Stimulated activated naive CD8-positive, alpha-beta T cell treated with anti-CD3 and anti-CD28 coated beads, Interleukin-15, amount 100 ng/mL, for 72 hours (primary cell): ENCODE measurements around the gene ANKFY1.

Source experiments
- ATAC-seq: fragments of 150-1000 bp; cut with Tn5 transposase; 2 replicates; pipeline ENCODE4 v1.10.0; 2021; ENCODE audit warnings: mild to moderate bottlenecking, moderate library complexity
- DNase-seq, 2 donors: peaks; one replicate each; pipeline ENCODE4 v3.0.0; 2021 to 2022
- H3K27ac Mint-ChIP-seq, 2 donors: one replicate each; pipeline ENCODE4 v1.8.0; 2022; ENCODE audit warnings: mild to moderate bottlenecking in 2 of 2, mixed read lengths in 2 of 2, moderate library complexity in 2 of 2
- H3K27me3 Mint-ChIP-seq: one replicate; pipeline ENCODE4 v1.8.0; 2022; ENCODE audit warnings: mixed read lengths
- H3K4me1 Mint-ChIP-seq: one replicate; pipeline ENCODE4 v1.8.0; 2022; ENCODE audit warnings: mild to moderate bottlenecking, mixed read lengths
- H3K4me3 Mint-ChIP-seq, 2 donors: one replicate each; pipeline ENCODE4 v1.8.0; 2022; ENCODE audit warnings: mild to moderate bottlenecking in 2 of 2, mixed read lengths in 2 of 2, moderate library complexity in 1 of 2
- H3K9me3 Mint-ChIP-seq, 2 donors: one replicate each; pipeline ENCODE4 v1.8.0; 2022; ENCODE audit warnings: mixed read lengths in 2 of 2

The ANKFY1 gene

DNA sequence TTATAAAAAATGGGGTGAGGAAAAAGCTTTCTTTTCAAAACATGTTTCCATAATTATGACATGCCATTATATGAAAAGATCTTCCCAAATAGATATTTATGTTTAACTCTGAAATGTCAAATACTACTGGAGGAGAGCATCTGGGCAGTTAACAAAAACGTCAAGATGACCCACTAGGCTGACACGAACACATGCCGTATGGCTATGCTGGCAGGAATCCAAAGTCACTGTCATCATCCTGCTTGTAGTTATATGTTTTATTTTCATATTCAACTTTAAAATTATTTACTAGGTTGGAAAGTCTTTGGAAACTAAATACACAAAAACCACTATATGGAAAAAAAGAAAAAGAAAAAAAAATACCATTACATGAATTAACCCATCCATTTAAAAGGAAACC is 27.3 kb downstream of the ANKFY1 start:
- Mint-ChIP-seq H3K27ac (no peak overlapping the region), H3K4me3 (no peak overlapping the region), H3K4me1 (peaks cover 20% of the 10 kb centered on the region), H3K27me3 (no peaks in the 10 kb centered on the region), H3K9me3 (no peaks in the 10 kb centered on the region)
- DNase-seq (no peak), ATAC-seq (no peak)

DNA sequence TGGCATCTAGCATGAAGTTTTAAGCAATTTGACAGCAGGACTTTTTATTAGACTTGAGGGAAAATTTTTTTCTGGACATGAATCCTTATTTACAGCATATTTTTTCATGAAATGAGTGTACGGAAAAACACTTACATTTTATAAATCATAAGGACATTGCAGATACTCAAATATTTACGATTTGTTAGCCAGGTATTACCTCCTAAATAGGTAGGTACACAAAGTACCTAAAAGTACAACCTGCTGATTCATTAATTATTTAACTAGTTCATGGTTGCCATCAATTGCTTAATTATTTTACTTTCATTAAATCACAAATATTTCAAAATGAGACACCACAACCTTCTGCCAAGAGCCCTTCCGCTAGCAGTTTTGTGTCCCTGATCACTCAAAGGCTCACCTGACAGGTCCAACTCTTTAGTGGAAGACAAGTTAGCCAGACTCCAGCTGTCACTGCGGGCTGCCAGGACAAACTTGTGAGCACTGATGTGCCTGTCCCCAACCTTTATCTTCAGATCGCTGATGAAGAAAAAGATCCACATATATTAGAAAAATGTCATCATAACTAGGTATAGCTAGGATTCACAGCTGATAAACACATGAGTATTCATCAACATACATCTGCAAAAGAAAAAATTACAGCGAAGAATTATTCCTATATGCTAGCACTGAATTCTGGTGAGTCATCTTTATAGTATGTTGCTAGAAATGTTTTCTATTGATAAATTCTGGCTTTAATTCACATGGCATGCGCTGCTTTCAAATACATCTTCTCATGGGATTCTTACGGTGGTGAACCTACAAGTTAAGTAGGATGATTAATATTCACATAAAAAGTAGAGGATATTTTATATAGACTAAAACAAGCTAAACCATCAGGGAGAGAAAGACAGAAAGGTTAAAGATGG is 28.2 kb downstream of the ANKFY1 start:
- Mint-ChIP-seq H3K4me3 (no peak overlapping the region), H3K27me3 (no peaks in the 10 kb centered on the region), H3K27ac (no peak overlapping the region), H3K4me1 (peaks cover 20% of the 10 kb centered on the region), H3K9me3 (no peaks in the 10 kb centered on the region)
- ATAC-seq (no peak), DNase-seq (no peak)

DNA sequence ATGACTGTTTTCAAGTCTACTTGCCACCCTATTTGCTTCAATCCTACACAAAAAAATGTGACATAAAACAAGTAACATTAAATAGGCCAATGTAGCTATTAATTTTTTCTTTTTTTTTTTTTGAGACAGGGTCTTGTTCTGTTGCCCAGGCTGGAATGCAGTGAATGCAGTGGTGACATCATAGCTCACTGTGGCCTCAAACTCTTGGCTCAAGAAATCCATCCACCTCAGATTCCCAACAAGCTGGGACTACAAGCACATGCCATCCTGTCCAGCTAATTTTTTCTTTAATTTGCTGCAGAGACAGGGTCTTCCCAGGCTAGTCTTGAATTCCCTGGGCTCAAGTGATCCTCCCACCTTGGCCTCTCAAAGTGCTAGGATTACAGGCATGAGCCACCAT is 29.4 kb downstream of the ANKFY1 start:
- H3K4me1 Mint-ChIP-seq = peaks cover 20% of the 10 kb centered on the region
- no peak overlapping the region for H3K27ac Mint-ChIP-seq
- H3K9me3 Mint-ChIP-seq = no peaks in the 10 kb centered on the region
- H3K4me3 Mint-ChIP-seq = no peak overlapping the region
- ATAC-seq (no peak), DNase-seq (no peak)
- H3K27me3 Mint-ChIP-seq = no peaks in the 10 kb centered on the region

DNA sequence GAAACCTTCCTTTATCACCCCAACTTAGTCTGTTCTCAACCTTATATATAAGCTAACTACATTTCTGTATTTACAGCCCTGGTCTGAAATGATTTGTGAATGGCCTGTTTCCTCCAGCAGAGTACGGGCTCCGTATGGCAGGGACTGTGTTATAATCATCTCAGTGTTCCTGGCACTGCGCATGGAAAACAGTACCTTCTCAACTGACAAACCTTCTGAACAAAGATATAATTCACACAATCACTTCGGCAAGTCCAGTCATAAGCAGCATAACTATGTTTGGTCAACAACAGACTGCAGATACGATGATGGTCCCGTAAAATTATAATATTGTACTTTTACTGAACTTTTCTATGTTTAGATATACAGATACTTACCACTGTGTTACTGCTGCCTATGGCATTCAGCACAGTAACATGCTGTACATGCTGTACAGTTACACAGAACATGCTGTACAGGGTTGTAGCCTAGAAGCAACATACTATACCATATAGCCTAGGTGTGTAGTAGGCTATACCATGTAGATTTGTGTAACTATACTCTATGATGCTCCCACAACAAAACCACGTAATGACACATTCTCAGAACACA is 30.0 kb downstream of the ANKFY1 start:
- Mint-ChIP-seq H3K27me3 (no peaks in the 10 kb centered on the region), H3K9me3 (no peaks in the 10 kb centered on the region), H3K4me3 (no peak overlapping the region), H3K4me1 (peaks cover 20% of the 10 kb centered on the region), H3K27ac (no peak overlapping the region)
- no peak for ATAC-seq
- DNase-seq = no peak

DNA sequence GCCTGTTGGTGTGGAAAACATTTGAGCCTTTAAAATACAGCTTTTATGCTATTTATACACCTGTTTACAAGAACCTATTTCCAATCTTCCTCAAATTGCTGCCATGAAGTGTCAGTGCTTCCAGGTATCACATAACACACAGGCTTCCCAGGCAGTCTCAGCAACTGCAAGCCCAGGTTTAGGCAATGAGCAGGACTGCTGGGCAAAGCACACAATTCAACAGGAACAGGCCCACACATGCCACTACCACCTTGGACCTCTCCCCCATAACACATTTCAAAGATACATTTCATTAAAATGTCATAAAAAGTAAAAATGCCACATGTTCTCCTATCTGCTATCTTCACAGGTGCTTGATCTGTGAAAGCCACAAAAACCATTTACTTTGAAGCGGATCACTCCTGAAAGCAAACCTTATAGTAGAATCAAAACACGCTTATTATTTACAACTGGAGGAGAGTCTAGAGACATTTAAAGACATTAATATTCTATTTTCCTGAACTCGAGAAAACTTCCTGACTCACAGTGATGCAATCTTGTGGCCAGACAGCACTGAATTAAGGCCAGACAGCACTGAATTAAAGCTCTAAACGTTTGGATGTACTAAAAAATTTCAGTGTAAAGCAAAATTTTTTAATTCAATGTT is 31.5 kb downstream of the ANKFY1 start:
- DNase-seq (no peak), ATAC-seq (no peak)
- Mint-ChIP-seq H3K4me3 (no peak overlapping the region), H3K4me1 (peaks cover 20% of the 10 kb centered on the region), H3K27me3 (no peaks in the 10 kb centered on the region), H3K9me3 (no peaks in the 10 kb centered on the region), H3K27ac (peak overlapping the region; percentile 14 to 87)

DNA sequence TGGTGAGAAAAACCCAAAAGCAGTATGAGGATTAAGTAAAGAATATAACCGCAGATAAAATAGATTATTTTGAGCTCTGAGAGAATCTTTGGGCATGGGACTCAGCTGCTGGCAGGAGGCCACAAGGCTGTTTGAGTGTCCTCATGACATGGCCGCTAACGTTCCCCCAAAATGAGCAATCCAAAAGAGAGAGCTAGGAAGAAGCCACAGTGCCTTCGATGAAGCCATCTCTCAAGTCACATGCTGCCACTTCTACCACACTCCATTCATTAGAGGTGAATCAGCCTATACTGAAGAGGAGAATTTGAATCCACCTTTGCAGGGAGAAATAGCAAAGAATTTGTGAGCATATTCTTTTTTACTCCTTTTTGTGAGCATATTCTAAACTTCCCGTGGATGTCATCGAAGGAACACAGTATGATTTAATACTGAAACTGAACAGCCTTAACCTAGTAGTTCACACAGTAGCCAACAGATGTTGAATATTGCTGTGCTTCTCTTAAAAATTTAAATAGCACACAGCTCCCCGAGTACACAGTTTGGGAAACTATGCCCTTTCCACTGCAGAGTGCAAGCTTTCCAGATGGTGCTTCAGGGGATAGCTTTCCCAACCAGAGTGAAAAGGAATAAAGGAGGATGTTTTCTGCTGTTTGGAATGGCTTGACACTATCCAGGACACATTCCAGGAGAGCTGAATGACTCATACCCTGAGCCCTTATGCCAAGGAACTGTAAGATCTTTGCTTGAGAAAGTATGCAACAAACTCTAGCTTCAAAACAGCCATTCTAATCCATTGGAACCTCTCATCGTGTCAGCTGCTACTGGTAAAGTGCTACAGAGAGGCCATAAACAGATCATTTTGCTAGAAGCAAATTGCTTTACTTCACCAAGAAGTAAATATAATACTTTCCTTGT is 33.9 kb downstream of the ANKFY1 start:
- Mint-ChIP-seq H3K4me1 (peaks cover 20% of the 10 kb centered on the region), H3K27me3 (no peaks in the 10 kb centered on the region), H3K4me3 (no peak overlapping the region), H3K27ac (no peak overlapping the region), H3K9me3 (no peaks in the 10 kb centered on the region)
- ATAC-seq = no peak
- no peak for DNase-seq

DNA sequence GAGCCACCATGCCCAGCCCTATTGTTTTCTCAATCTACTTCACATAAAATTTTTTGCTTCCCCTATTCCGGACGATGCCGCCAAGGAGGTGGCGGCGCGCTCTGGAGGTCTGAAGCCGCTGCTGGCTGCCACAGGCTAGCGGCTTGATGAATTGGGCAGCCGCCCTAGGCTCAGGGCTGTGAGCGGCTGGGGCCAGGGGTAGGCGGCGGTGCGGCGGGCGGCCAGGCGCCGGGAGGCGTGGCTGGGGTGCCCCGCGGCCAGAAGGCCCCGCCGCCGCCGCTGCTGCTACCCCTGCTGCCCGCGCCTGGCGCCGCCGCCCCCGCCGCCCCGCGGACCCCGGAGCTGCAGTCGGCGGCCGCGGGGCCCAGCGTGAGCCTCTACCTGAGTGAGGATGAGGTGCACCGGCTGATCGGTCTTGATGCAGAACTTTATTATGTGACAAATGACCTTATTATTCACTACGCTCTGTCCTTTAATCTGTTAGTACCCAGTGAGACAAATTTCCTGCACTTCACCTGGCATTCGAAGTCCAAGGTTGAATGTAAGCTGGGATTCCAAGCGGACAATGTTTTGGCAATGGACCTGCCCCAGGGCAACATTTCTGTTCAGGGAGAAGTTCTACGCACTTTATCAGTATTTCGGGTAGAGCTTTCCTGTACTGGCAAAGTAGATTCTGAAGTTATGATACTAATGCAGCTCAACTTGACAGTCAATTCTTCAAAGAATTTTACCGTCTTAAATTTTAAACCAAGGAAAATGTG is 41.7 kb downstream of the ANKFY1 start:
- no peak overlapping the region for H3K4me3 Mint-ChIP-seq

DNA sequence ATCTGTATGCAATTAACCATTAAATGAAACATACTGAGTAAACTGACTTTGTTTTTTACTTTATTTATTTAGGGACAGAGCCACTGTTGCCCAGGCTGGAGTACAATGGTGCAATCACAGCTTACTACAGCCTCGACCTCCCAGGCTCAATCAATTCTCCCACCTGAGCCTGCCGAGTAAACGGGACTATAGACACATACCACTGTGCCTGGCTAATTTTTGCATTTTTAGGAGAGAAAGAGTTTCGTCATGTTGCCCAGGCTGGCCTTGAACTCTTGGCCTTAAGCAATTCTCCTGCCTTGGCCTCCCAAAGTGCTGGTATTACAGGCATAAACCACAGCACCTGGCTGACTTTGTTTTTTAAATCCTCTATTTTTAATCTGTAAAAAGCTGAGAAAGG is 42.6 kb downstream of the ANKFY1 start:
- Mint-ChIP-seq H3K27ac (peak overlapping the region in 1 of 2 donors; percentile 54), H3K27me3 (no peaks in the 10 kb centered on the region), H3K4me3 (no peak overlapping the region), H3K4me1 (no peaks in the 10 kb centered on the region), H3K9me3 (no peaks in the 10 kb centered on the region)
- DNase-seq (no peak), ATAC-seq (no peak)

More for the DNA sequence above, 41.7 kb downstream of the ANKFY1 start:
- H3K4me1 Mint-ChIP-seq = no peaks in the 10 kb centered on the region
- H3K27ac Mint-ChIP-seq = peak overlapping the region; percentile 19 to 52
- no peak for DNase-seq
- peak; percentile 46 for ATAC-seq
- H3K9me3 Mint-ChIP-seq = no peaks in the 10 kb centered on the region
- H3K27me3 Mint-ChIP-seq = no peaks in the 10 kb centered on the region

DNA sequence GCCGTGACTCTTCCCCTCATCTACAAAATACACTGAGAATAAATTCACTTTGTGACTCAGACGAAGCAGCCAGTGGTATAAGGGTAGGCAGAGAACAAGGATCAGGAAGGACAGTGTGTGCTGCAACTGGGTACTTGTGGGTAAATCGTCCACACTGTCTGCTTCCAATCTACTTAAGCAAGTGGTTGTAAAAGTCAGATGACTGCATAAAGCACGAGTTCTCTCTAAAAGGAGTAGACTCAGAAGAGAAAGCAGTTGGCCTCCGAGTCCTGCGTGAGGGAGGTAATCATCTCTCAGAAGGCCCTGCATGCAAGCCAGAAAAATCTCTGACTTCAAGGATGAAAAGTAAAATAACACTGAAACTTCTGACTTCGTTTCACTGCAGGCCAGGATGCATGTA is 43.1 kb downstream of the ANKFY1 start:
- DNase-seq (no peak), ATAC-seq (no peak)
- Mint-ChIP-seq H3K9me3 (no peaks in the 10 kb centered on the region), H3K27ac (peak overlapping the region in 1 of 2 donors; percentile 46), H3K4me1 (peaks cover 3% of the 10 kb centered on the region), H3K27me3 (no peaks in the 10 kb centered on the region), H3K4me3 (no peak overlapping the region)

DNA sequence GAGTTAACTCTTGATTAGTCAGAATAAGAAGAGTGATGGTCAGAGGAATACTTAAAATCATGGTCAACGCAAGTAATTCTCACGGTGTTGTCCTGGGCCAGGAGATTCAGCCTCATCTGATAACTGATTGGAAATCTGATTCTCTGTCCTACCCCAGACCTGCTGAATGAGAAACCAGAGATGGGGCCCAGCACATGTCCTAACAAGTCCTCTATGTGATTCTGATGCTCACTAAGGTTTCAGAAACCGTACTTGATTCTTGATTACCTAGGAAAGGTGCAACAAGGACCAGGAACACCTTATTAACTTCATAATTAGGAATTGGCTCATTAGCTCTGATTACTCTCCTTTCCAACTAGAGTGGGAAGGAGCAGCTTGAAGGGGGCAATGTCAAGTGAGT is 44.5 kb downstream of the ANKFY1 start:
- H3K9me3 Mint-ChIP-seq = no peaks in the 10 kb centered on the region
- peaks cover 9% of the 10 kb centered on the region for H3K4me1 Mint-ChIP-seq
- H3K27me3 Mint-ChIP-seq = no peaks in the 10 kb centered on the region
- no peak overlapping the region for H3K4me3 Mint-ChIP-seq
- DNase-seq = no peak
- ATAC-seq = no peak
- no peak overlapping the region for H3K27ac Mint-ChIP-seq

DNA sequence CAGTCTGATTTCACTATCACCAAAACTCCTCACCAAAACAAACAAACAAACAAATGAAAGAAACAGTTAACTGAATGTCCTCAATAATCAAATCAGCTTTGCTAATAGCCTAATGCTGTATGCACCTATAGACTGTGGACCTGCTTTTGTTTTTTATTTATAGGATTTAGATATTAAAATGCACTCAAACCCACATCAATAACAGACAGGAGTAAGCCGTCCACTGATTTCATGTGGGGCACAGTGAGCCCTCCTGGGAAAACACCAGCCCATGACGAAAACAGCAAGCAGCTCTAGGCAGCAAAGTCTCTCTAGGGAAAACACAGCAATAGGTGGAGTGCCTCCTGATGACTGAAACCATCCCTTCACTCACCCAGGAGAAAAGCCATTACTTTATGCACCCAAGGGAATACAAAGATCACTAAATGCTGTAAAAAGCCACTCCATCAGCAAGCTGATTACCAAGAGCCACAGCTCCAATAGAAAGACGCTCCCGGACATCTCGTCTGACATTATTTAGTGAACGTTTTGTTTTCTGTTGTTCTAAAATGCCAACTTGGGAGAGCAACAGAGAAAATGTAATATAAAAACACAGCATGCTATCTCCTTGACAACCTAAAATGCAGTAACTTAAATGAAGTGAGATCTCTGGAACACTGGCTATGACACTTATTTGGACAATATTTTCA is 47.8 kb downstream of the ANKFY1 start:
- H3K4me1 Mint-ChIP-seq = peaks cover 9% of the 10 kb centered on the region
- peak overlapping the region in 1 of 2 donors; percentile 72 for H3K27ac Mint-ChIP-seq
- H3K9me3 Mint-ChIP-seq = no peaks in the 10 kb centered on the region
- no peak for ATAC-seq
- no peak overlapping the region for H3K4me3 Mint-ChIP-seq
- no peaks in the 10 kb centered on the region for H3K27me3 Mint-ChIP-seq
- no peak for DNase-seq

DNA sequence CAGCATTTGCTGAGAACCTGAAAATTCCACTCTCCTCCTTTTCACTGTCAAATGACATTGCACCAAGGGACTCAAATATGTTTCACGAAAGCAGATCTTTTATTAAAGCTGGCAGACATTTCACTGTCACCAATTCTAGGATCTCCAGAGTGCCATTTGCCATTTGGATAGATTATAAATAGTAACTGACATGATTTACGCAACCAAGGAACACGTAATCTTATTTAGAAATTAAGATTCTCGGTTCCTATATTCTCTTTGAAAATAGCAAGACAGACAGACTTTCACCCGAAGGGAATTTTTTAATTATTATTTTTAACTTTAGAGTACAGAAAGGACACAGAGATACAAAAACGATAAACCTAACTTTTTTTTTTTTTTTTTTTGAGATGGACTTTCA is 49.6 kb downstream of the ANKFY1 start:
- H3K9me3 Mint-ChIP-seq = no peaks in the 10 kb centered on the region
- H3K4me3 Mint-ChIP-seq = no peak overlapping the region
- no peaks in the 10 kb centered on the region for H3K27me3 Mint-ChIP-seq

DNA sequence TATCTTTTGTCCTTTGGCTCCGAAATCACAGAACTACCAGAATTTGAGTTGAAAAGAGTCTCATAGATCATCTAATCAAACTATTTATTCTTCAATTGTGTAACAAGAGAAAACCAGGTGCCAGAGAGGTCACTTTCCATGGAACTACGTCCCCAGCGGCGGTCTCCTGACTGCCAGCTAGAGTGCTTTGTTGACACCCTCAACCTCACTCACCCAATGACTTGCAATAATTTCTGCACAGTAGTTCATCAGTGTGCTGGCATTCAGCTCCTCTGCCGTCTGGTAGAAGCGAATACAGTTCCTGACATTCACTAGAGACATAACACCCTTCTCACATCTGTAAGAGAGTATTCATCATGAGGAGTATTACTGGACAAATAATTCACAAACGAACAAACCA is 54.2 kb downstream of the ANKFY1 start:
- DNase-seq (no peak), ATAC-seq (no peak)
- H3K27me3 Mint-ChIP-seq = no peaks in the 10 kb centered on the region
- H3K4me1 Mint-ChIP-seq = peaks cover 20% of the 10 kb centered on the region
- no peak overlapping the region for H3K4me3 Mint-ChIP-seq
- H3K27ac Mint-ChIP-seq = no peak overlapping the region
- no peaks in the 10 kb centered on the region for H3K9me3 Mint-ChIP-seq

More for the DNA sequence above, 49.6 kb downstream of the ANKFY1 start:
- H3K27ac Mint-ChIP-seq = peak overlapping the region in 1 of 2 donors; percentile 26
- H3K4me1 Mint-ChIP-seq = peaks cover 9% of the 10 kb centered on the region
- DNase-seq (no peak), ATAC-seq (no peak)

DNA sequence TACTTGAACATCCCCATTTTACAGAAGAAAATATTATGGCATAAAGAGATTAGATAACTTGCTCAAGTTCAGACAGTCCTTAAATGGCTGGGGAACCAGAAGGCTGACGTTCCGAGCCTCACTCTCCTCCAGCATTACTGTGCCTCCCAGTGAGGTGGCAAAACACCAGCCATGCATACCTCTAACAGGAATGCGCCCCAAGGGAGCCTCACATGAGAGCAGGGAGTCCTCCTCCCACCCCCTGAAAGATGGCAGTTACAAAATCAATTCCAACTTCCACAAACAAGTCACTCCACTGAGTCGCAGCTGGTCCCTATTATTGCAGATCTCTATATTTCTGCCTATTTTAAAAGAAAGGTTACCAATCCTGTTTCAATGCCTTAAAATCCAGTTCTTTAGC is 55.5 kb downstream of the ANKFY1 start:
- DNase-seq (no peak), ATAC-seq (no peak)
- no peaks in the 10 kb centered on the region for H3K27me3 Mint-ChIP-seq
- no peak overlapping the region for H3K4me3 Mint-ChIP-seq
- H3K9me3 Mint-ChIP-seq = no peaks in the 10 kb centered on the region
- H3K27ac Mint-ChIP-seq = no peak overlapping the region
- peaks cover 20% of the 10 kb centered on the region for H3K4me1 Mint-ChIP-seq
